GM12892 (cell line): ENCODE results near the gene MAVS.

Experiments
- POLR2A ChIP-seq: IDR thresholded peaks from 2 replicates; pipeline ENCODE4 v1.6.1; 2011; ENCODE audit warnings: low read depth, low read length, control low read depth
- POLR2AphosphoS5 ChIP-seq: IDR thresholded peaks from 2 replicates; pipeline ENCODE4 v1.6.1; 2011; ENCODE audit warnings: low read depth, low read length, control low read depth

- no peak for TF ChIP-seq POLR2AphosphoS5
- no peak for TF ChIP-seq POLR2A
Measured at GRCh38 chr20:3808544-3808943, 38.1 kb upstream of the MAVS start.
